H1 (cell line): ENCODE results near the gene CLBA1. TPM values are rescaled to one million over a fixed set of nuclear protein-coding genes. Genes with fewer than 3 reads are reported as not detected.

Experiments
- CTCF ChIA-PET: fragments of 300-600 bp; sonication (Branson Sonifier 250); formaldehyde crosslinking; loops from one replicate; lab custom pipeline; 2021; ENCODE audit not compliant: partially characterized antibody; lab: Charles Lee
- POLR2A ChIA-PET: fragments of 300-600 bp; sonication (Branson Sonifier 250); formaldehyde crosslinking; loops from one replicate; lab custom pipeline; 2021; ENCODE audit warnings: inconsistent platforms; ENCODE audit not compliant: partially characterized antibody; lab: Charles Lee
- DNase-seq, 2 experiments: peaks; one replicate each; pipeline versions ENCODE4 v3.0.0 to v3.0.0-alpha.2; 2010 to 2022; ENCODE audit warnings: low spot score in 2 of 2, low read depth in 1 of 2, mixed read lengths in 1 of 2
- FAIRE-seq: peaks from 2 replicates; lab custom pipeline; 2011; peaks lifted over from hg19 to GRCh38; lab: Jason Lieb, UNC
- H2AFZ ChIP-seq: 2 replicates; pipeline ENCODE4 v1.8.1; 2012; ENCODE audit warnings: low read length, inconsistent platforms
- H2AK5ac ChIP-seq: 2 replicates; pipeline ENCODE4 v1.6.1; 2013; ENCODE audit warnings: low read depth, low read length
- H2BK120ac ChIP-seq: replicated peaks from 2 replicates; pipeline ENCODE3; 2013; ENCODE audit warnings: low read depth, low read length, inconsistent platforms
- H2BK12ac ChIP-seq: 2 replicates; pipeline ENCODE4 v1.6.1; 2013; ENCODE audit warnings: low read depth, low read length
- H2BK15ac ChIP-seq: 2 replicates; pipeline ENCODE4 v1.6.1; 2013; ENCODE audit warnings: low read length
- H2BK20ac ChIP-seq: 2 replicates; pipeline ENCODE4 v1.6.1; 2013; ENCODE audit warnings: low read length
- H2BK5ac ChIP-seq: 2 replicates; pipeline ENCODE4 v1.6.1; 2013; ENCODE audit warnings: low read depth, low read length
- H3K14ac ChIP-seq: 2 replicates; pipeline ENCODE4 v1.6.1; 2013; ENCODE audit warnings: inconsistent platforms; ENCODE audit not compliant: insufficient read length
- H3K18ac ChIP-seq: 2 replicates; pipeline ENCODE4 v1.6.1; 2013; ENCODE audit warnings: low read length; ENCODE audit errors: extremely low read depth
- H3K23ac ChIP-seq: 2 replicates; pipeline ENCODE4 v1.6.1; 2013; ENCODE audit warnings: inconsistent platforms; ENCODE audit not compliant: insufficient read length
- H3K23me2 ChIP-seq: 2 replicates; pipeline ENCODE4 v1.6.1; 2013; ENCODE audit warnings: low read depth, low read length
- H3K27ac ChIP-seq: 2 replicates; pipeline ENCODE4 v1.6.1; 2011; ENCODE audit warnings: low read depth, low read length, inconsistent platforms
- H3K27me3 ChIP-seq, 4 experiments: replicated peaks in 1 of 4; 1 replicate in 1 of 4; 2 replicates in 3 of 4; pipeline versions ENCODE4 v1.6.1 to v1.8.1; 2011 to 2013; ENCODE audit warnings: low read length in 3 of 4, mild to moderate bottlenecking in 3 of 4, inconsistent platforms in 2 of 4, mixed read lengths in 2 of 4, moderate library complexity in 1 of 4; ENCODE audit not compliant: control insufficient read depth in 3 of 4, insufficient read depth in 3 of 4; ENCODE audit errors: extremely low read depth in 1 of 4
- H3K36me3 ChIP-seq, 4 experiments: 2 replicates each; pipeline versions ENCODE4 v1.6.1 to v1.8.1; 2011 to 2013; ENCODE audit warnings: mild to moderate bottlenecking in 4 of 4, low read length in 3 of 4, moderate library complexity in 2 of 4, control low read depth in 1 of 4, inconsistent platforms in 1 of 4; ENCODE audit not compliant: insufficient read depth in 4 of 4, control insufficient read depth in 2 of 4
- H3K4ac ChIP-seq: replicated peaks from 2 replicates; pipeline ENCODE3; 2013; ENCODE audit warnings: low read length, low read depth, mixed read lengths, inconsistent platforms; ENCODE audit not compliant: insufficient read length
- H3K4me1 ChIP-seq, 4 experiments: replicated peaks in 1 of 4; 1 replicate in 1 of 4; 2 replicates in 3 of 4; pipeline versions ENCODE4 v1.6.1 to v1.8.1; 2011 to 2013; ENCODE audit warnings: low read length in 3 of 4, inconsistent platforms in 2 of 4, mixed read lengths in 1 of 4; ENCODE audit not compliant: insufficient read depth in 4 of 4, control insufficient read depth in 3 of 4
- H3K4me2 ChIP-seq, 2 experiments: 2 replicates each; pipeline versions ENCODE4 v1.6.1 to v1.8.1; 2011 to 2013; ENCODE audit warnings: low read depth in 2 of 2, low read length in 2 of 2, control low read depth in 1 of 2, inconsistent platforms in 1 of 2, mild to moderate bottlenecking in 1 of 2; ENCODE audit not compliant: insufficient read depth in 1 of 2
- H3K4me3 ChIP-seq, 4 experiments: fragments of 200-600, 300-600 bp in 1 of 4; sonication (generic), shearing (Covaris generic), sonication (Bioruptor Twin) in 1 of 4; 2 replicates each; pipeline versions ENCODE4 v1.5.1 to v1.8.1; 2011 to 2016; ENCODE audit warnings: low read length in 4 of 4, low read depth in 3 of 4, control low read depth in 2 of 4, inconsistent platforms in 2 of 4, mild to moderate bottlenecking in 2 of 4, mixed read lengths in 1 of 4, moderate library complexity in 1 of 4; ENCODE audit not compliant: insufficient read depth in 2 of 4; ENCODE audit errors: extremely low read depth in 1 of 4
- H3K56ac ChIP-seq: replicated peaks from 2 replicates; pipeline ENCODE3; 2013; ENCODE audit warnings: low read depth, mild to moderate bottlenecking, mixed read lengths, low read length, inconsistent platforms; ENCODE audit not compliant: insufficient read length
- H3K79me1 ChIP-seq: 2 replicates; pipeline ENCODE4 v1.6.1; 2013; ENCODE audit warnings: low read depth, low read length, control low read depth
- H3K79me2 ChIP-seq, 2 experiments: 2 replicates each; pipeline versions ENCODE4 v1.6.1 to v1.8.1; 2012 to 2013; ENCODE audit warnings: low read length in 2 of 2, mild to moderate bottlenecking in 2 of 2, inconsistent platforms in 1 of 2; ENCODE audit not compliant: insufficient read depth in 2 of 2, control insufficient read depth in 1 of 2
- H3K9ac ChIP-seq, 4 experiments: replicated peaks in 1 of 4; 1 replicate in 1 of 4; 2 replicates in 3 of 4; pipeline versions ENCODE4 v1.6.1 to v1.8.1; 2011 to 2013; ENCODE audit warnings: low read depth in 3 of 4, low read length in 3 of 4, control low read depth in 2 of 4, mild to moderate bottlenecking in 2 of 4, moderate library complexity in 2 of 4, inconsistent platforms in 1 of 4; ENCODE audit errors: extremely low read depth in 1 of 4
- H3K9me3 ChIP-seq, 2 experiments: 2 replicates each; pipeline versions ENCODE4 v1.6.1 to v1.8.1; 2012 to 2013; ENCODE audit warnings: mild to moderate bottlenecking in 2 of 2, moderate library complexity in 2 of 2, control low read depth in 1 of 2, inconsistent platforms in 1 of 2, low read depth in 1 of 2, low read length in 1 of 2, mixed read lengths in 1 of 2; ENCODE audit not compliant: insufficient read depth in 2 of 2
- H4K20me1 ChIP-seq, 2 experiments: replicated peaks in 1 of 2; 2 replicates each; pipeline versions ENCODE3 to v1.8.1; 2011 to 2013; ENCODE audit warnings: inconsistent platforms in 2 of 2, low read length in 2 of 2, mild to moderate bottlenecking in 1 of 2; ENCODE audit not compliant: insufficient read depth in 2 of 2, control insufficient read depth in 1 of 2
- H4K5ac ChIP-seq: 2 replicates; pipeline ENCODE4 v1.6.1; 2013; ENCODE audit warnings: low read length, low read depth, mixed read lengths, inconsistent platforms; ENCODE audit not compliant: insufficient read length
- H4K8ac ChIP-seq: 2 replicates; pipeline ENCODE4 v1.8.0; 2013; ENCODE audit warnings: mild to moderate bottlenecking, moderate library complexity, low read length, inconsistent platforms; ENCODE audit not compliant: insufficient read depth; ENCODE audit errors: extremely low read depth
- H4K91ac ChIP-seq: replicated peaks from 2 replicates; pipeline ENCODE3; 2013; ENCODE audit warnings: low read length, mixed read lengths, inconsistent platforms; ENCODE audit not compliant: insufficient read length
- ASH2L ChIP-seq: fragments of 200-600, 300-600 bp; sonication (generic); IDR thresholded peaks from one replicate; pipeline ENCODE4 v1.7.1; 2017; ENCODE audit warnings: low read length
- BACH1 ChIP-seq: IDR thresholded peaks from 2 replicates; pipeline ENCODE4 v1.6.1; 2012; ENCODE audit warnings: low read length, improper control_type of control experiment
- CREB1 ChIP-seq: IDR thresholded peaks from 2 replicates; pipeline ENCODE4 v1.6.1; 2012; ENCODE audit warnings: inconsistent platforms
- MAFK ChIP-seq: IDR thresholded peaks from 2 replicates; pipeline ENCODE4 v1.6.1; 2012; ENCODE audit warnings: low read depth, mild to moderate bottlenecking, improper control_type of control experiment, low read length
- POU5F1 ChIP-seq: IDR thresholded peaks from 2 replicates; pipeline ENCODE4 v1.6.1; 2011; ENCODE audit warnings: low read depth, mild to moderate bottlenecking, low read length, moderate library complexity
- RAD21 ChIP-seq, 2 experiments: IDR thresholded peaks in 1 of 2; conservative IDR thresholded peaks in 1 of 2; 2 replicates each; pipeline ENCODE4 v1.6.1; 2011; ENCODE audit warnings: low read depth in 2 of 2, low read length in 2 of 2, improper control_type of control experiment in 1 of 2, inconsistent platforms in 1 of 2, mild to moderate bottlenecking in 1 of 2, moderate library complexity in 1 of 2
- RFX5 ChIP-seq: IDR thresholded peaks from 2 replicates; pipeline ENCODE4 v1.6.1; 2011; ENCODE audit warnings: low read depth, low read length, improper control_type of control experiment, borderline replicate concordance
- SAP30 ChIP-seq: fragments of 300-600 bp; sonication (generic); IDR thresholded peaks from 2 replicates; pipeline ENCODE4 v1.7.1; 2012; ENCODE audit warnings: low read length, moderate library complexity, mild to moderate bottlenecking, inconsistent platforms; ENCODE audit not compliant: insufficient read depth, insufficient replicate concordance
- SP4 ChIP-seq: IDR thresholded peaks from 2 replicates; pipeline ENCODE4 v1.6.1; 2012; ENCODE audit warnings: low read length, inconsistent platforms
- SUZ12 ChIP-seq: fragments of 200-600 bp; sonication (generic); IDR thresholded peaks from 2 replicates; pipeline ENCODE4 v1.6.1; 2012; ENCODE audit warnings: mild to moderate bottlenecking, inconsistent platforms, low read length, moderate library complexity, mixed read lengths
- TBP ChIP-seq: IDR thresholded peaks from 2 replicates; pipeline ENCODE4 v1.6.1; 2011; ENCODE audit warnings: low read depth, low read length, improper control_type of control experiment
- USF2 ChIP-seq: IDR thresholded peaks from 2 replicates; pipeline ENCODE4 v1.6.1; 2011; ENCODE audit warnings: low read length, improper control_type of control experiment
- WGBS, 2 experiments: shearing (Covaris generic) in 1 of 2; methylation state at CpG; one replicate each; pipeline versions ENCODE4 v1.1.6 to v1.1.7; 2013 to 2015; ENCODE audit warnings: low lambda C conversion rate in 2 of 2, mixed read lengths in 2 of 2, inconsistent platforms in 1 of 2, low coverage in 1 of 2, missing lambda C conversion rate in 1 of 2; ENCODE audit not compliant: insufficient replicate concordance in 2 of 2, insufficient coverage in 1 of 2, insufficient read length in 1 of 2; ENCODE audit errors: extremely low coverage in 1 of 2, missing lambda C conversion rate in 1 of 2; 5-methylcytosine and 5-hydroxymethylcytosine counted together
- polyA plus RNA-seq, 7 experiments: library from polyadenylated mRNA; depleted of rRNA in 3 of 7; stranded (reverse) in 5 of 7; unstranded in 2 of 7; fragments of >200 nt in 5 of 7; fragments of 200-250 nt in 2 of 7; gene quantifications; 1 replicate in 5 of 7; 2 replicates in 1 of 7; 4 replicates in 1 of 7; pipeline versions ENCODE4 v1.2.1 to v1.2.3, GENCODE V29; 2011 to 2013; ENCODE audit warnings: missing spikeins in 2 of 7, mixed read lengths in 2 of 7
- total RNA-seq: library from RNA; stranded (reverse); fragmentation: NEBNext Ultra II Directional; extraction: Animal tissue kit (Norgen Biotek cat#: 25700); gene quantifications from 2 replicates; pipeline ENCODE4 v1.2.1, GENCODE V29; 2021

The CLBA1 gene
- total and polyA plus RNA-seq, 2 of the 8 experiments (the other 6 are each of a cell fraction or from before 2014, with no cell fraction given): 1.6 to 2.4 TPM

DNA sequence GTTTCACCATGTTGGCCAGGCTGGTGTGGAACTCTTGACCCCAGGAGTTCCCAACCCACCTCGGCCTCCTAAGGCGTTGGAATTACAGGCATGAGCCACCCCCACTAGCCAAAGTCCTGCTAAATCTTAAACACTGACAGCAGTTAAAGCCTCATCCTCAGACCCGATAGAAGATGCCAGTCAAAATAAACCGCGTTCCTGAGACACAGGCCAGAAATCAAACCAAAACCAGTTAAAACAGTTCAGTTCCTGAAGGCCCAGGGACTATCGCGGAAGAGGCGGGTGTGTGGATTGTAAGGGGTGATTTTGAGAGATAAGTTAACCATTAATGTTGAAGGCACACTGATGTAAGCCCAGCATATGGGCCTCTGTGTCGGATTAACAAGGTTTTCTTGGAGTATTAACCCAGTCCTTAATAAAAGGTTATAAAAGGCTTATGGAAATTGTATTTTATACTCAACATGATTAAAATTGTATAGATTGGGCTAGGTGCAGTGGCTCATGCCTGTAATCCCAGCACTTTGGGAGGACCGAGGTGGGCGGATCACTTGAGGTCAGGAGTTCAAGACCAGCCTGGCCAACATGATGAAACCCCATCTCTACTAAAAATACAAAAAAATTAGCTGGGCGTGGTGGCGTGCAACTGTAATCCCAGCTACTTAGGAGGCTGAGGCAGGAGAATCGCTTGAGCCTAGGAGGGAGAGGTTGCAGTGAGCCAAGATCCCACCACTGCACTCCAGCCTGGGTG is 54.0 kb downstream of the CLBA1 start:
- Histone ChIP-seq H3K9me3 (no peaks in the 10 kb centered on the region), H3K18ac (no peak overlapping the region), H3K9ac (no peak overlapping the region), H3K79me2 (no peaks in the 10 kb centered on the region), H3K27ac (no peak overlapping the region), H3K23me2 (no peaks in the 10 kb centered on the region), H2BK20ac (no peak overlapping the region), H3K23ac (no peak overlapping the region), H2AK5ac (no peak overlapping the region), H3K79me1 (no peaks in the 10 kb centered on the region), H2BK120ac (no peak overlapping the region), H4K8ac (no peak overlapping the region), H3K4me2 (no peak overlapping the region), H3K14ac (no peak overlapping the region), H3K4me1 (peaks cover 0 to 2% (median 0%) of the 10 kb centered on the region in 4 experiments; a peak in 1 of 7 replicates), H2BK5ac (no peak overlapping the region), H4K91ac (no peak overlapping the region), H2BK12ac (no peak overlapping the region), H3K36me3 (no peaks in the 10 kb centered on the region), H4K20me1 (no peaks in the 10 kb centered on the region), H3K4ac (no peak overlapping the region), H2AFZ (no peak overlapping the region), H2BK15ac (no peak overlapping the region), H3K27me3 (peaks cover 0 to 4% (median 2%) of the 10 kb centered on the region in 4 experiments; a peak in 5 of 7 replicates), H4K5ac (no peak overlapping the region), H3K4me3 (no peak overlapping the region), H3K56ac (no peak overlapping the region)
- CTCF ChIA-PET: no interaction called here
- POLR2A ChIA-PET: no interaction called here
- 84% methylated on average over 14 of the region's 14 CpGs; no CpG with 5 or more reads in 1 of the 2 experiments for WGBS, 2 experiments
- DNase-seq (no peak), FAIRE-seq (no peak)
- no peak for TF ChIP-seq ASH2L
- no peak for TF ChIP-seq CREB1
- no peak for TF ChIP-seq POU5F1
- TF ChIP-seq RFX5: no peak
- no peak for TF ChIP-seq TBP
- TF ChIP-seq MAFK: no peak
- no peak for TF ChIP-seq USF2
- no peak for TF ChIP-seq SAP30
- TF ChIP-seq SP4: no peak
- no peak for TF ChIP-seq RAD21 (IDR thresholded peaks at IDR 0.05 in 1 of 2, conservative IDR thresholded peaks at IDR 0.05 in 1 of 2; ENCODE audit: low read depth in 2 of 2, low read length in 2 of 2)
- no peak for TF ChIP-seq SUZ12
- TF ChIP-seq BACH1: no peak
